Measurements from ENCODE around the gene RUNX2.

DNA sequence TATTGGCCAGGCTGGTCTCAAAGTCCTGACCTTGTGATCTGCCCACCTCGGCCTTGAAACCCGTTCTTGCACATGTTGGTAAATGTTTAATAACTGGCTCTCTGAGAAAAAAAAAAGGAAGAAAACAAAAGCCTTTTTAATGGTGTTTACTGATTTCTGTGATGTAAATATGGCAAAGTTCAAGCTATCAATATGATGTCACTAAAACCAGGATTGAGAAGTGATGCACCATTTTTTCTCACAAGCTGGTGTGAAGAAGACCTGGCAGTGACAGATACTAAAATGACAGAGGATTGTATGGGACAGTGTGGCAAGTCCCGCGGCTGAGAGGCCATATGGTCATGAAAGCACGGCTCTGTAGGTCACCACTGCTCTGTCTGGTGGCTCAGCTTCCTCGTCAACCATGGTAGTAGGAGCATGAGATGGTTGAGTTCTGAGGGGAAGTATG, 245.9 kb downstream of the RUNX2 start:
- TF ChIP-seq GABPA (IDR thresholded peaks at IDR 0.05; ENCODE audit: borderline replicate concordance, insufficient read depth, low read length): no peak
- no peak for TF ChIP-seq TCF12 (IDR thresholded peaks at IDR 0.05; ENCODE audit: low read depth, low read length)
- no peak for TF ChIP-seq JUN (IDR thresholded peaks at IDR 0.05; ENCODE audit: low read depth, low read length)
- TF ChIP-seq, protein P1, sequence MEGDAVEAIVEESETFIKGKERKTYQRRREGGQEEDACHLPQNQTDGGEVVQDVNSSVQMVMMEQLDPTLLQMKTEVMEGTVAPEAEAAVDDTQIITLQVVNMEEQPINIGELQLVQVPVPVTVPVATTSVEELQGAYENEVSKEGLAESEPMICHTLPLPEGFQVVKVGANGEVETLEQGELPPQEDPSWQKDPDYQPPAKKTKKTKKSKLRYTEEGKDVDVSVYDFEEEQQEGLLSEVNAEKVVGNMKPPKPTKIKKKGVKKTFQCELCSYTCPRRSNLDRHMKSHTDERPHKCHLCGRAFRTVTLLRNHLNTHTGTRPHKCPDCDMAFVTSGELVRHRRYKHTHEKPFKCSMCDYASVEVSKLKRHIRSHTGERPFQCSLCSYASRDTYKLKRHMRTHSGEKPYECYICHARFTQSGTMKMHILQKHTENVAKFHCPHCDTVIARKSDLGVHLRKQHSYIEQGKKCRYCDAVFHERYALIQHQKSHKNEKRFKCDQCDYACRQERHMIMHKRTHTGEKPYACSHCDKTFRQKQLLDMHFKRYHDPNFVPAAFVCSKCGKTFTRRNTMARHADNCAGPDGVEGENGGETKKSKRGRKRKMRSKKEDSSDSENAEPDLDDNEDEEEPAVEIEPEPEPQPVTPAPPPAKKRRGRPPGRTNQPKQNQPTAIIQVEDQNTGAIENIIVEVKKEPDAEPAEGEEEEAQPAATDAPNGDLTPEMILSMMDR (IDR thresholded peaks at IDR 0.05; ENCODE audit: control extremely low read depth in 1 of 3, insufficient read depth in 1 of 3, low read depth in 1 of 3, low read length in 3 of 3): no peak
- TF ChIP-seq MAFK (IDR thresholded peaks at IDR 0.05; ENCODE audit: low read depth, low read length): no peak
- TF ChIP-seq, protein P2, sequence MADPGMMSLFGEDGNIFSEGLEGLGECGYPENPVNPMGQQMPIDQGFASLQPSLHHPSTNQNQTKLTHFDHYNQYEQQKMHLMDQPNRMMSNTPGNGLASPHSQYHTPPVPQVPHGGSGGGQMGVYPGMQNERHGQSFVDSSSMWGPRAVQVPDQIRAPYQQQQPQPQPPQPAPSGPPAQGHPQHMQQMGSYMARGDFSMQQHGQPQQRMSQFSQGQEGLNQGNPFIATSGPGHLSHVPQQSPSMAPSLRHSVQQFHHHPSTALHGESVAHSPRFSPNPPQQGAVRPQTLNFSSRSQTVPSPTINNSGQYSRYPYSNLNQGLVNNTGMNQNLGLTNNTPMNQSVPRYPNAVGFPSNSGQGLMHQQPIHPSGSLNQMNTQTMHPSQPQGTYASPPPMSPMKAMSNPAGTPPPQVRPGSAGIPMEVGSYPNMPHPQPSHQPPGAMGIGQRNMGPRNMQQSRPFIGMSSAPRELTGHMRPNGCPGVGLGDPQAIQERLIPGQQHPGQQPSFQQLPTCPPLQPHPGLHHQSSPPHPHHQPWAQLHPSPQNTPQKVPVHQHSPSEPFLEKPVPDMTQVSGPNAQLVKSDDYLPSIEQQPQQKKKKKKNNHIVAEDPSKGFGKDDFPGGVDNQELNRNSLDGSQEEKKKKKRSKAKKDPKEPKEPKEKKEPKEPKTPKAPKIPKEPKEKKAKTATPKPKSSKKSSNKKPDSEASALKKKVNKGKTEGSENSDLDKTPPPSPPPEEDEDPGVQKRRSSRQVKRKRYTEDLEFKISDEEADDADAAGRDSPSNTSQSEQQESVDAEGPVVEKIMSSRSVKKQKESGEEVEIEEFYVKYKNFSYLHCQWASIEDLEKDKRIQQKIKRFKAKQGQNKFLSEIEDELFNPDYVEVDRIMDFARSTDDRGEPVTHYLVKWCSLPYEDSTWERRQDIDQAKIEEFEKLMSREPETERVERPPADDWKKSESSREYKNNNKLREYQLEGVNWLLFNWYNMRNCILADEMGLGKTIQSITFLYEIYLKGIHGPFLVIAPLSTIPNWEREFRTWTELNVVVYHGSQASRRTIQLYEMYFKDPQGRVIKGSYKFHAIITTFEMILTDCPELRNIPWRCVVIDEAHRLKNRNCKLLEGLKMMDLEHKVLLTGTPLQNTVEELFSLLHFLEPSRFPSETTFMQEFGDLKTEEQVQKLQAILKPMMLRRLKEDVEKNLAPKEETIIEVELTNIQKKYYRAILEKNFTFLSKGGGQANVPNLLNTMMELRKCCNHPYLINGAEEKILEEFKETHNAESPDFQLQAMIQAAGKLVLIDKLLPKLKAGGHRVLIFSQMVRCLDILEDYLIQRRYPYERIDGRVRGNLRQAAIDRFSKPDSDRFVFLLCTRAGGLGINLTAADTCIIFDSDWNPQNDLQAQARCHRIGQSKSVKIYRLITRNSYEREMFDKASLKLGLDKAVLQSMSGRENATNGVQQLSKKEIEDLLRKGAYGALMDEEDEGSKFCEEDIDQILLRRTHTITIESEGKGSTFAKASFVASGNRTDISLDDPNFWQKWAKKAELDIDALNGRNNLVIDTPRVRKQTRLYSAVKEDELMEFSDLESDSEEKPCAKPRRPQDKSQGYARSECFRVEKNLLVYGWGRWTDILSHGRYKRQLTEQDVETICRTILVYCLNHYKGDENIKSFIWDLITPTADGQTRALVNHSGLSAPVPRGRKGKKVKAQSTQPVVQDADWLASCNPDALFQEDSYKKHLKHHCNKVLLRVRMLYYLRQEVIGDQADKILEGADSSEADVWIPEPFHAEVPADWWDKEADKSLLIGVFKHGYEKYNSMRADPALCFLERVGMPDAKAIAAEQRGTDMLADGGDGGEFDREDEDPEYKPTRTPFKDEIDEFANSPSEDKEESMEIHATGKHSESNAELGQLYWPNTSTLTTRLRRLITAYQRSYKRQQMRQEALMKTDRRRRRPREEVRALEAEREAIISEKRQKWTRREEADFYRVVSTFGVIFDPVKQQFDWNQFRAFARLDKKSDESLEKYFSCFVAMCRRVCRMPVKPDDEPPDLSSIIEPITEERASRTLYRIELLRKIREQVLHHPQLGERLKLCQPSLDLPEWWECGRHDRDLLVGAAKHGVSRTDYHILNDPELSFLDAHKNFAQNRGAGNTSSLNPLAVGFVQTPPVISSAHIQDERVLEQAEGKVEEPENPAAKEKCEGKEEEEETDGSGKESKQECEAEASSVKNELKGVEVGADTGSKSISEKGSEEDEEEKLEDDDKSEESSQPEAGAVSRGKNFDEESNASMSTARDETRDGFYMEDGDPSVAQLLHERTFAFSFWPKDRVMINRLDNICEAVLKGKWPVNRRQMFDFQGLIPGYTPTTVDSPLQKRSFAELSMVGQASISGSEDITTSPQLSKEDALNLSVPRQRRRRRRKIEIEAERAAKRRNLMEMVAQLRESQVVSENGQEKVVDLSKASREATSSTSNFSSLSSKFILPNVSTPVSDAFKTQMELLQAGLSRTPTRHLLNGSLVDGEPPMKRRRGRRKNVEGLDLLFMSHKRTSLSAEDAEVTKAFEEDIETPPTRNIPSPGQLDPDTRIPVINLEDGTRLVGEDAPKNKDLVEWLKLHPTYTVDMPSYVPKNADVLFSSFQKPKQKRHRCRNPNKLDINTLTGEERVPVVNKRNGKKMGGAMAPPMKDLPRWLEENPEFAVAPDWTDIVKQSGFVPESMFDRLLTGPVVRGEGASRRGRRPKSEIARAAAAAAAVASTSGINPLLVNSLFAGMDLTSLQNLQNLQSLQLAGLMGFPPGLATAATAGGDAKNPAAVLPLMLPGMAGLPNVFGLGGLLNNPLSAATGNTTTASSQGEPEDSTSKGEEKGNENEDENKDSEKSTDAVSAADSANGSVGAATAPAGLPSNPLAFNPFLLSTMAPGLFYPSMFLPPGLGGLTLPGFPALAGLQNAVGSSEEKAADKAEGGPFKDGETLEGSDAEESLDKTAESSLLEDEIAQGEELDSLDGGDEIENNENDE (IDR thresholded peaks at IDR 0.05; ENCODE audit: insufficient replicate concordance, low read length): no peak
- TF ChIP-seq SIN3A (conservative IDR thresholded peaks at IDR 0.05 in 1 of 2, IDR thresholded peaks at IDR 0.05 in 1 of 2; ENCODE audit: low read depth in 1 of 2, low read length in 2 of 2): no peak

All from H1 (cell line).